HUDEP-2 (cell line): ENCODE data around the gene DGCR6L.
A peak's percentile ranks its signal among the peaks of the same experiment; 100 is the strongest.
"Not testable (repeated sequence)": the region's sequence is repeated elsewhere in the genome, so short reads cannot be mapped to it uniquely, and the experiment has no call there.

ENCODE experiments used
- DNase-seq, 76 experiments: peaks; one replicate each; lab custom pipeline; 2025; ENCODE audit not compliant: unreplicated experiment in 76 of 76; lab: John Stamatoyannopoulos, UW

The DGCR6L gene

GRCh38 chr22:20328569-20328930, 8.7 kb upstream of the DGCR6L start:
- DNase-seq, result not testable (repeated sequence)

DNA sequence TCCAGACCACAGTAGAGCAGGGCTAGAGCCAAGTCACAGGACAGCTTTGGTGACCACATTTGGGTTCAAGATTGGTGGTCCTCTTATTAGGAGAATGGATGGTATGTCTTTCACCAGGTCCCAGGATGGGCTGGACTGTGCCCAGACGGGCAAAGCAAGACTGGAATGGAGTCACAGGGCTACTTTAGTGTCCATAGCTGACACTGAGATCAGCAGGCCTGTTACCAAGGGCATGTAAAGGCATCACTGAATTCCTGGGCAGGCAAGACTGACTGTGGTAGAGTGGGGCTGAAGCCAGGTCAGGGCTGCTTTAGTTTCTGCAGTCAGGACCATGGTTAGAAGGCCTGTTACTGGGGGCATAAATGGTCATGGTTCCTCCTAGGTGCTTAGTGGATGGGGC, 6.1 kb upstream of the DGCR6L start:
- DNase-seq, result not testable (repeated sequence)

- DNase-seq, result no peak
Observed at GRCh38 chr22:20324139-20324516, 4.3 kb upstream of the DGCR6L start.

GRCh38 chr22:20321552-20322211, 1.8 kb upstream of the DGCR6L start:
- not testable (repeated sequence) for DNase-seq

- DNase-seq, result not testable (repeated sequence)
Observed at GRCh38 chr22:20320659-20321551, 1.0 kb upstream of the DGCR6L start.

DNA sequence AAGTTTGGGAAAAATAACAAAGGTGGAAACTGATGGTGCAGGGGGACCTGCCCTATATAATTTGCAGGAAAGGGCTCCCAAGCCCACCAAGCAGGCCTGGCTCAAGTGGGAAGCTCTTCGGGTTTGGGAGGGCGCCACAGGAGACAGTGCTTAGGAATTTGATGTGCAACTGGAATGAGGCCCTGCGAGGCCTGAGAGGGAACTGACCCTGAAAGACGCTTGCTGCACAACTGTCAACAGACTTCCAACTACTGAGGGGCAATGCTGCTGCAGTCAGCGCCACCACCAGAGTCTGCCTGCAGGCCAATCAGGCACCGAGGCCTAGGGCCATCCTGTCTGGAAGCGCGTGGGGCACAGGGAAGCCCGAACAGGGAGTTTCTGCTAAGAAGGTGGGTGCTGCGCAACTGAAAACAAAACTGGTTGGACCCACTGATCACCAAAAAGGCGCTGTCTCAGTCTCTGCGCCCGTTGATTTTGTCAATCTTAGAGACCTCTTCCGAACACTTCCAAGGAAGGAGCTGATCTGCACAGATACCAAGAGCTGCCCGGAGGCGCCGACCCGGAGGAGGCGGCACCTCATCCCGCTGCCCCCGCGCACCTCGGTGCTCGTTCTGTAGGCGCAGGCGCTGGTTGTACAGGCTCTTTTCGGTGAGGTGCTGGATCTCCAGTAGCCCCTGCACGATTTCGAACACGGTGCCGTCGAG, 667 bp downstream of the DGCR6L start:
- peak in 3 of 76 experiments; percentile 13 to 28 (median 26) for DNase-seq

DNA sequence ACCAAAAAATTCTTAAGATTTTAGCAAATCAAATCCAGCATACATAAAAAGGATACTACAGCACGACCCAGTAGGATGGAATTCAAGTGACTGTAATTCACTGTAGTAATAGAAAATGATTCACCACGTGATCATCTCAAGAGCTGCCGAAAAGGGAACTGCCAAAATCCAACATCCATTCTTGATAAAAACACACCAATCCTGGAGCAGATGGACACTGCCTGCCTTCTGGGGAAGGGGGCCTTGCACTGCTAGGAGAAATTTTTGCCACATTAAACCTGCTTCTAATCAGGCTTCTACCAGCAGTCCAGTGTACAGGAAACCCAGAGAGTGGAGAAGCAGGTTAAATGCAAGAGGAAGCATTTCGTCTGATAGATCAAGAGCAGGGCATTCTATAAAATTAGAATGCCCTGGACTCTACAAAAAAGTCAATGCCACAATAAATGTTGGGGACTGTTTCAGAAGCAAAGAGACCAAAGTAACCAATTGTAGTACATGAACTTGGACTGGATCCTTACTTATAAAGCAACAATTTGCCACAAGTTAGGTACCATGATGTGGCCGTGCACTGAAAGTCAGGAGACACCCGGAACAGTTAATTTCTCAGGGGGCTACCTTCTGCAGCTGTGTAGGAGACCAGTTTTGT, 1.7 kb downstream of the DGCR6L start:
- DNase-seq, result not testable (repeated sequence)

- peak in 13 of 76 experiments; percentile 2 to 36 (median 14) for DNase-seq
Observed at GRCh38 chr22:20317402-20318042, 2.3 kb downstream of the DGCR6L start.

DNA sequence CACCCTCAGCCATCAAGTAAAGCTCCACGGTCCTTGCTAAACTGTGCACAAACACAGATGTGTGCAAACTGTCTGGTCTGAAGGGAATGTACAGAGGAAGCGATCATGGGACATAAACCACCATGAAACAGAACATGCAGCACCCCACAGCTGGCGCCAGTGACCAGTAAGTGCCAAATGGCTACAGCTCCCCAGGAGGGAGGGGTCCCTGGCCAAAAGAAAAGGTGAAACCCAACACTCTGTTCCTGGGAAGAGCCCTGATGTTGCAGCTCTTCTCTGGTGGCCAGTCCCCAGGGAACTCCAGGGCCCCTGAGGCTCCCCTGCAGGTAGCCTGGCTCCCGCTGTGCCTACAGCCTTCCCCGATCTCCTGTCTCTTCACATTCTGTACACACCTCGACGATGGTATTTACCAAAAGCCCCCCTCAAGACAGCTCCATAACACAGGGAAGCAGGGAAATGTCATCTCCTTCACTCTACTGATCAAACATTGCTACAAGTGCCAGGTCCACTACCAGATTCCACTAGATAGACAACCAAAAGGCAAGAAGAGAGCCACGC, 2.9 kb downstream of the DGCR6L start:
- no peak for DNase-seq

- no peak for DNase-seq
Observed at GRCh38 chr22:20316217-20316843, 3.5 kb downstream of the DGCR6L start.

DNA sequence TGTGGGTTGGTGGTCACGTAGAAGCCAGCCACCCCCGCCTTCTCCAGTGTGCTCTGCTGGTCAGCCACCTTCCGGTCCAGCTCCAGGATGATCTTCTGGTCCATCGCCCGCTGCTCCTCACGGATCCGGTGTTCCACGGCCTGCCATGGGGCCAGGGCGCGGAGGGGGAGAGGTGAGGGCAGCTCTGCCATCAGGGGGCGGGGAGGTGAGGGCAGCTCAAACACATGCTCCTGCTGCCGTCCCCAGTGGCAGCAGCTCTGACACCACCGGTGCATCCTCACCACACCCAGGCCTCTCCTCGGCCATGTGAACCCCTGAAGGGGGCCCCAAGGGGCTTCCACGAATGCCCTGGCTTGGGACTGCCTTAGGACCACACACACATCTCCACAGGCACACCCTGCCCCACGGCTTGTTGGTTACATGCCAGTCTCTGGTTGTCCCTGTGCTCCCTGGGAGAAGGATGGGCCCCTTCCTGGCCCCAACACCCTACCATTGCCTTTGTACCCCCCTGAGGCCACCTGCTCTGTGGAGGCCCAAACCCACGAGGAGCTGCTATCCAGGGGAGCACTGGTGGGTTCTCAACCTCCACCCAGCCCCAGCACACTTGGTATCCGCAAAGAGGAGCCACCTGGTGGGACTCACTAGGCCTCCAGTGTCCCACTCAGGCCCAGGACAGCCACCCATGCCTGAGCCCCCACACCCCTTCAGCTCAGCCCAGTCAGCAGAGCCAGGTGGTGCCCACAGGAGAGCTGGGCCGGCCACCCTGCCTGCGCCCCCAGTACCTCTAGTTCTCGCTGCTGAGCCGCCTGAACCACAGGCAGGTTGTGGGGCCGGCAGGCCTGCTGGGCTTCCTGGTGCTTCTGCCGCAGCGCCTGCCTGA, 4.3 kb downstream of the DGCR6L start:
- DNase-seq, result no peak

- DNase-seq, result not testable (repeated sequence)
Observed at GRCh38 chr22:20314741-20315336, 5.0 kb downstream of the DGCR6L start.

GRCh38 chr22:20314206-20314605, 5.7 kb downstream of the DGCR6L start:
- DNase-seq, result not testable (repeated sequence)

- not testable (repeated sequence) for DNase-seq
Observed at GRCh38 chr22:20313306-20314077, 6.4 kb downstream of the DGCR6L start.

GRCh38 chr22:20312396-20313191, 7.3 kb downstream of the DGCR6L start:
- DNase-seq, result no peak

GRCh38 chr22:20311249-20312062, 8.4 kb downstream of the DGCR6L start:
- not testable (repeated sequence) for DNase-seq
